Adrenal gland (tissue), 5 donors: Measurements from ENCODE around the gene PSMD4.

Experiments
- POLR2A ChIP-seq, 2 donors: fragments of 450-650 bp; IDR thresholded peaks; one replicate each; pipeline ENCODE4 v1.6.1; 2017; ENCODE audit warnings: antibody characterized with exemption in 2 of 2, mild to moderate bottlenecking in 2 of 2, moderate library complexity in 1 of 2
- TF ChIP-seq, protein P1 (sequence below), 6 experiments: fragments of 450-650 bp in 4 of 6; fragments of 200-600 bp in 2 of 6; sonication (generic) in 1 of 6; IDR thresholded peaks; 1 replicate in 5 of 6; 2 replicates in 1 of 6; pipeline versions ENCODE4 v1.5.1 to v1.8.0; 2016 to 2021; ENCODE audit warnings: antibody characterized with exemption in 6 of 6, mild to moderate bottlenecking in 2 of 6, moderate library complexity in 1 of 6
- donor health status: DM: no; HTN: no; CAD: no.

DNA sequence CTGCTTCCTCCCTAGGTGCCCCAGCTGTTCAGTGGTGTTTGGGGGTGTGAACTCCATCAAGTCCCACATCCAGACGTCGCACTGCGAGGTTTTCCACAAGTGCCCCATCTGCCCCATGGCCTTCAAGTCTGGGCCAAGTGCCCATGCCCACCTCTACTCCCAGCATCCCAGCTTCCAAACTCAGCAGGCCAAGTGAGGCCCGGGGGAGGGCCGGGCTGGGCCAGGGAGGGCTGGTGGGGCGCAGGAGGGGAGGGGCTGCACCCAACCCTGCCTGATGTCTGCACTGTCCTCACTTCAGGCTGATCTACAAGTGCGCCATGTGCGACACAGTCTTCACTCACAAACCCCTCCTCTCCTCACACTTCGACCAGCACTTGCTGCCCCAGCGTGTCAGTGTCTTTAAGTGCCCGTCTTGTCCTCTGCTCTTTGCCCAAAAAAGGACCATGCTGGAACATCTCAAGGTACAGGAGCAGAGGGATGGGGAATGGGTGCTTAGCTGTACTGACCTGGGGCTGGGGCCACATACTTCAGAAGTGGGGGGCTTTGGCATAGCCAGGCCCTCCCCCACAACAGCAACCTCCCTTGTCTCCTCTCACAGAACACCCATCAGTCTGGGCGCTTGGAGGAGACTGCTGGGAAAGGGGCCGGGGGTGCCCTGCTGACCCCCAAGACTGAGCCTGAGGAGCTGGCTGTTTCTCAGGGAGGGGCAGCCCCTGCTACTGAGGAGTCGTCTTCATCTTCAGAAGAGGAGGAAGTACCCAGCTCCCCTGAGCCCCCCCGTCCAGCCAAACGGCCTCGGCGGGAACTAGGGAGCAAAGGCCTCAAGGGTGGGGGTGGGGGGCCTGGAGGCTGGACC, 34.8 kb downstream of the PSMD4 start:
- TF ChIP-seq, protein P1, sequence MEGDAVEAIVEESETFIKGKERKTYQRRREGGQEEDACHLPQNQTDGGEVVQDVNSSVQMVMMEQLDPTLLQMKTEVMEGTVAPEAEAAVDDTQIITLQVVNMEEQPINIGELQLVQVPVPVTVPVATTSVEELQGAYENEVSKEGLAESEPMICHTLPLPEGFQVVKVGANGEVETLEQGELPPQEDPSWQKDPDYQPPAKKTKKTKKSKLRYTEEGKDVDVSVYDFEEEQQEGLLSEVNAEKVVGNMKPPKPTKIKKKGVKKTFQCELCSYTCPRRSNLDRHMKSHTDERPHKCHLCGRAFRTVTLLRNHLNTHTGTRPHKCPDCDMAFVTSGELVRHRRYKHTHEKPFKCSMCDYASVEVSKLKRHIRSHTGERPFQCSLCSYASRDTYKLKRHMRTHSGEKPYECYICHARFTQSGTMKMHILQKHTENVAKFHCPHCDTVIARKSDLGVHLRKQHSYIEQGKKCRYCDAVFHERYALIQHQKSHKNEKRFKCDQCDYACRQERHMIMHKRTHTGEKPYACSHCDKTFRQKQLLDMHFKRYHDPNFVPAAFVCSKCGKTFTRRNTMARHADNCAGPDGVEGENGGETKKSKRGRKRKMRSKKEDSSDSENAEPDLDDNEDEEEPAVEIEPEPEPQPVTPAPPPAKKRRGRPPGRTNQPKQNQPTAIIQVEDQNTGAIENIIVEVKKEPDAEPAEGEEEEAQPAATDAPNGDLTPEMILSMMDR (IDR thresholded peaks at IDR 0.05) = no peak
- no peak for TF ChIP-seq POLR2A (IDR thresholded peaks at IDR 0.05)
